CD4-positive, alpha-beta memory T cell (primary cell): ENCODE results near the gene MRFAP1L1. TPM values are rescaled to one million over a fixed set of nuclear protein-coding genes. Genes with fewer than 3 reads are reported as not detected.
"Not testable (repeated sequence)": the region's sequence is repeated elsewhere in the genome, so short reads cannot be mapped to it uniquely, and the experiment has no call there.

Source experiments
- CTCF ChIA-PET: fragments of 350-600 bp; sonication (Branson Sonifier 250); formaldehyde crosslinking; loops from one replicate; lab custom pipeline; 2021; ENCODE audit warnings: inconsistent platforms; ENCODE audit not compliant: partially characterized antibody; lab: Charles Lee
- POLR2A ChIA-PET: fragments of 350-600 bp; sonication (Branson Sonifier 250); formaldehyde crosslinking; loops from one replicate; lab custom pipeline; 2021; ENCODE audit not compliant: partially characterized antibody; lab: Charles Lee
- DNase-seq, 5 donors: peaks; one replicate each; pipeline versions ENCODE4 v3.0.0 to v3.0.0-alpha.2; 2020 to 2022; ENCODE audit warnings: mixed read lengths in 1 of 5
- H3K27ac ChIP-seq: one replicate; pipeline ENCODE4 v1.7.0; 2013; ENCODE audit warnings: low read depth, low read length
- H3K27me3 ChIP-seq: 2 replicates; pipeline ENCODE4 v1.7.0; 2013; ENCODE audit warnings: mild to moderate bottlenecking, low read length, moderate library complexity; ENCODE audit not compliant: insufficient read depth
- H3K36me3 ChIP-seq: 2 replicates; pipeline ENCODE4 v1.7.0; 2013; ENCODE audit warnings: mild to moderate bottlenecking, low read length, moderate library complexity; ENCODE audit not compliant: insufficient read depth
- H3K4me1 ChIP-seq: 2 replicates; pipeline ENCODE4 v1.7.0; 2013; ENCODE audit warnings: mild to moderate bottlenecking, low read length, moderate library complexity; ENCODE audit not compliant: insufficient read depth
- H3K4me3 ChIP-seq, 2 donors: one replicate each; pipeline ENCODE4 v1.7.0; 2013; ENCODE audit warnings: low read length in 2 of 2, mild to moderate bottlenecking in 1 of 2
- H3K9me3 ChIP-seq, 2 donors: one replicate each; pipeline ENCODE4 v1.7.0; 2013; ENCODE audit warnings: low read length in 2 of 2, control low read depth in 1 of 2; ENCODE audit not compliant: control insufficient read depth in 1 of 2
- H3K27ac Mint-ChIP-seq, 7 donors: one replicate each; pipeline ENCODE4 v1.8.0; 2020 to 2021; ENCODE audit warnings: mixed read lengths in 7 of 7, mild to moderate bottlenecking in 6 of 7, inconsistent platforms in 3 of 7, moderate library complexity in 3 of 7
- H3K27me3 Mint-ChIP-seq, 2 donors: one replicate each; pipeline ENCODE4 v1.8.0; 2020 to 2021; ENCODE audit warnings: mixed read lengths in 2 of 2
- H3K36me3 Mint-ChIP-seq, 2 donors: one replicate each; pipeline ENCODE4 v1.8.0; 2020 to 2021; ENCODE audit warnings: mixed read lengths in 2 of 2, inconsistent platforms in 1 of 2, mild to moderate bottlenecking in 1 of 2
- H3K4me1 Mint-ChIP-seq, 4 donors: one replicate each; pipeline ENCODE4 v1.8.0; 2020 to 2021; ENCODE audit warnings: mixed read lengths in 4 of 4, mild to moderate bottlenecking in 1 of 4
- H3K4me3 Mint-ChIP-seq, 8 donors: one replicate each; pipeline ENCODE4 v1.8.0; 2020 to 2021; ENCODE audit warnings: mixed read lengths in 8 of 8, mild to moderate bottlenecking in 7 of 8, moderate library complexity in 6 of 8, inconsistent platforms in 3 of 8
- H3K9me3 Mint-ChIP-seq, 8 donors: one replicate each; pipeline ENCODE4 v1.8.0; 2020 to 2021; ENCODE audit warnings: mixed read lengths in 8 of 8, mild to moderate bottlenecking in 5 of 8, inconsistent platforms in 3 of 8, moderate library complexity in 1 of 8
- intact Hi-C: fragments of 100-400 bp; cut with micrococcal nuclease; formaldehyde crosslinking; loops from one replicate; pipeline ENCODE4 v1.15.1; 2023
- polyA plus RNA-seq, 2 donors: library from polyadenylated mRNA; unstranded; fragments of 300-500 nt; fragmentation: Illumina TruSeq; gene quantifications; one replicate each; pipeline ENCODE4 v1.2.3, GENCODE V29; 2021
- total RNA-seq, 2 experiments: library from RNA; stranded (reverse); gene quantifications; one replicate each; pipeline ENCODE4 v1.2.3, GENCODE V29; 2021

Gene MRFAP1L1
- 100 to 1,000 TPM; 127 to 134 TPM for total RNA-seq
- 100 to 1,000 TPM; 132 to 147 TPM for polyA plus RNA-seq

GRCh38 chr4:6709230-6710114 is at the start of gene MRFAP1L1:
TSS of gene MRFAP1L1 (minus strand) at chr4:6709865. CDS start at chr4:6709629, 236 bp downstream.
- ChIA-PET POLR2A (interaction anchor here (0.7 to 34.5 kb wide), 16 partner anchors 9 to 360 kb away, joined by 3 to 1401 read pairs (median 4); partner anchors contain the start of genes KIAA0232, MRFAP1, S100P and TADA2B), CTCF (interaction anchor here (0.8 to 12.1 kb wide), 11 partner anchors 8 to 164 kb away, joined by 3 to 189 read pairs (median 6); partner anchors contain the start of gene S100P)
- DNase-seq = peak; percentile 96 to 98 (median 97)
- Mint-ChIP-seq H3K4me3 (peak within 1 kb of the TSS; percentile 97 to 100 (median 99)), H3K36me3 (peaks cover 33 to 50% of the 10 kb centered on the region in 2 donors), H3K4me1 (peaks cover 44 to 71% (median 55%) of the 10 kb centered on the region in 4 donors), H3K9me3 (no peaks in the 10 kb centered on the region), H3K27me3 (no peaks in the 10 kb centered on the region), H3K27ac (peak within 1 kb of the TSS; percentile 99 to 100 (median 99))
- intact Hi-C loops = loop anchor here (1.0 to 2.0 kb wide), 6 partner anchors 8 to 73 kb away; partner anchors contain the start of genes KIAA0232 and MRFAP1
- H3K36me3 ChIP-seq = peaks cover 10% of the 10 kb centered on the region
- no peaks in the 10 kb centered on the region for H3K27me3 ChIP-seq
- H3K9me3 ChIP-seq = no peaks in the 10 kb centered on the region
- peak within 1 kb of the TSS; percentile 95 for H3K27ac ChIP-seq
- H3K4me1 ChIP-seq = peaks cover 51% of the 10 kb centered on the region
- peak within 1 kb of the TSS; percentile 74 to 84 for H3K4me3 ChIP-seq

GRCh38 chr4:6758728-6759127 is 49.1 kb upstream of the MRFAP1L1 start:
- no peaks in the 10 kb centered on the region for H3K9me3 Mint-ChIP-seq
- no peak overlapping the region for H3K4me3 Mint-ChIP-seq
- no peaks in the 10 kb centered on the region for H3K27me3 Mint-ChIP-seq
- ChIA-PET CTCF (interaction anchor here (1.3 kb wide), 1 partner anchor 115 kb away, joined by 4 read pairs; no protein-coding TSS in a partner anchor), POLR2A (no interaction called here)
- no peaks in the 10 kb centered on the region for H3K27me3 ChIP-seq
- H3K27ac Mint-ChIP-seq = no peak overlapping the region
- DNase-seq = no peak
- intact Hi-C loops = no loop called here
- no peaks in the 10 kb centered on the region for H3K4me1 Mint-ChIP-seq
- H3K4me1 ChIP-seq = no peaks in the 10 kb centered on the region
- no peaks in the 10 kb centered on the region for H3K36me3 Mint-ChIP-seq
- H3K36me3 ChIP-seq = no peaks in the 10 kb centered on the region
- no peak overlapping the region for H3K27ac ChIP-seq
- H3K4me3 ChIP-seq = no peak overlapping the region
- no peaks in the 10 kb centered on the region for H3K9me3 ChIP-seq

- H3K36me3 ChIP-seq, H3K9me3 Mint-ChIP-seq, H3K9me3 ChIP-seq, intact Hi-C loops, H3K4me3 Mint-ChIP-seq, CTCF ChIA-PET, H3K27ac Mint-ChIP-seq, DNase-seq, H3K27ac ChIP-seq, H3K4me1 ChIP-seq, POLR2A ChIA-PET, H3K27me3 ChIP-seq, H3K4me3 ChIP-seq, H3K27me3 Mint-ChIP-seq, H3K36me3 Mint-ChIP-seq: not testable (repeated sequence)
- H3K4me1 Mint-ChIP-seq = peaks cover 5 to 12% (median 7%) of the 10 kb centered on the region in 4 donors
Measured at GRCh38 chr4:6756345-6756744, 46.7 kb upstream of the MRFAP1L1 start.

- intact Hi-C loops = no loop called here
- DNase-seq = no peak
- POLR2A ChIA-PET = no interaction called here
- Mint-ChIP-seq H3K27me3 (no peaks in the 10 kb centered on the region), H3K36me3 (no peaks in the 10 kb centered on the region), H3K4me1 (peaks cover 7 to 17% (median 11%) of the 10 kb centered on the region in 4 donors), H3K27ac (no peak overlapping the region), H3K9me3 (no peaks in the 10 kb centered on the region), H3K4me3 (no peak overlapping the region)
- no peaks in the 10 kb centered on the region for H3K27me3 ChIP-seq
- H3K4me3 ChIP-seq = no peak overlapping the region
- H3K27ac ChIP-seq = no peak overlapping the region
- peaks cover 12% of the 10 kb centered on the region for H3K4me1 ChIP-seq
- H3K9me3 ChIP-seq = no peaks in the 10 kb centered on the region
- no peaks in the 10 kb centered on the region for H3K36me3 ChIP-seq
- CTCF ChIA-PET = interaction anchor here (0.6 kb wide), 1 partner anchor 257 kb away, joined by 3 read pairs; no protein-coding TSS in a partner anchor
Measured at GRCh38 chr4:6755088-6755753, 45.6 kb upstream of the MRFAP1L1 start.

- no peak overlapping the region for H3K27ac Mint-ChIP-seq
- H3K36me3 Mint-ChIP-seq = no peaks in the 10 kb centered on the region
- H3K4me3 Mint-ChIP-seq = no peak overlapping the region
- POLR2A ChIA-PET = no interaction called here
- intact Hi-C loops = no loop called here
- no peaks in the 10 kb centered on the region for H3K36me3 ChIP-seq
- H3K9me3 ChIP-seq = no peaks in the 10 kb centered on the region
- H3K27me3 ChIP-seq = no peaks in the 10 kb centered on the region
- no peak overlapping the region for H3K4me3 ChIP-seq
- CTCF ChIA-PET = no interaction called here
- H3K4me1 Mint-ChIP-seq = peaks cover 7 to 17% (median 11%) of the 10 kb centered on the region in 4 donors
- H3K27ac ChIP-seq = no peak overlapping the region
- DNase-seq = no peak
- H3K9me3 Mint-ChIP-seq = no peaks in the 10 kb centered on the region
- H3K27me3 Mint-ChIP-seq = no peaks in the 10 kb centered on the region
- peaks cover 12% of the 10 kb centered on the region for H3K4me1 ChIP-seq
Measured at GRCh38 chr4:6754481-6755087, 44.9 kb upstream of the MRFAP1L1 start.

- H3K27me3 ChIP-seq = no peaks in the 10 kb centered on the region
- Mint-ChIP-seq H3K27me3 (no peaks in the 10 kb centered on the region), H3K4me3 (no peak overlapping the region), H3K4me1 (peaks cover 7 to 17% (median 11%) of the 10 kb centered on the region in 4 donors), H3K9me3 (no peaks in the 10 kb centered on the region), H3K36me3 (no peaks in the 10 kb centered on the region), H3K27ac (no peak overlapping the region)
- ChIA-PET POLR2A (no interaction called here), CTCF (no interaction called here)
- H3K27ac ChIP-seq = no peak overlapping the region
- intact Hi-C loops = no loop called here
- H3K4me3 ChIP-seq = no peak overlapping the region
- DNase-seq = no peak
- no peaks in the 10 kb centered on the region for H3K36me3 ChIP-seq
- H3K9me3 ChIP-seq = no peaks in the 10 kb centered on the region
- H3K4me1 ChIP-seq = peaks cover 12% of the 10 kb centered on the region
Measured at GRCh38 chr4:6753891-6754290, 44.2 kb upstream of the MRFAP1L1 start.
